HG03066 (cell line): ENCODE results near the gene RPL37.
"Not testable (repeated sequence)": the region's sequence is repeated elsewhere in the genome, so short reads cannot be mapped to it uniquely, and the experiment has no call there.

Source experiments
- ATAC-seq: cut with Tn5 transposase; IDR thresholded peaks from one replicate; pipeline ENCODE4 v1.9.1; 2021; ENCODE audit warnings: low read depth; ENCODE audit not compliant: unreplicated experiment

RPL37 gene

GRCh38 chr5:40834391-40834848, 602 bp downstream of the RPL37 start:
- ATAC-seq = peak; percentile 4

GRCh38 chr5:40833712-40834229, 1.3 kb downstream of the RPL37 start:
- no peak for ATAC-seq

- ATAC-seq = no peak
Observed at GRCh38 chr5:40832345-40832744, 2.7 kb downstream of the RPL37 start.

- no peak for ATAC-seq
Observed at GRCh38 chr5:40831346-40832210, 3.4 kb downstream of the RPL37 start.

- no peak for ATAC-seq
Observed at GRCh38 chr5:40829748-40830533, 5.1 kb downstream of the RPL37 start.

- no peak for ATAC-seq
Observed at GRCh38 chr5:40828690-40829661, 6.0 kb downstream of the RPL37 start.

GRCh38 chr5:40828021-40828631, 6.9 kb downstream of the RPL37 start:
- no peak for ATAC-seq

GRCh38 chr5:40827188-40827977, 7.6 kb downstream of the RPL37 start:
- no peak for ATAC-seq

- no peak for ATAC-seq
Observed at GRCh38 chr5:40826489-40827187, 8.4 kb downstream of the RPL37 start.

- ATAC-seq = not testable (repeated sequence)
Observed at GRCh38 chr5:40825461-40826043, 9.5 kb downstream of the RPL37 start.

GRCh38 chr5:40823459-40823858, 11.6 kb downstream of the RPL37 start:
- ATAC-seq = no peak

GRCh38 chr5:40813698-40814281, 21.2 kb downstream of the RPL37 start:
- no peak for ATAC-seq

GRCh38 chr5:40812125-40812524, 22.9 kb downstream of the RPL37 start:
- no peak for ATAC-seq

GRCh38 chr5:40801771-40802562, 33.1 kb downstream of the RPL37 start:
- ATAC-seq = no peak

- no peak for ATAC-seq
Observed at GRCh38 chr5:40799258-40799657, 35.8 kb downstream of the RPL37 start.

GRCh38 chr5:40798801-40799210, 36.2 kb downstream of the RPL37 start:
- no peak for ATAC-seq
